ENCODE results near the gene YTHDF1.

Gene YTHDF1

DNA sequence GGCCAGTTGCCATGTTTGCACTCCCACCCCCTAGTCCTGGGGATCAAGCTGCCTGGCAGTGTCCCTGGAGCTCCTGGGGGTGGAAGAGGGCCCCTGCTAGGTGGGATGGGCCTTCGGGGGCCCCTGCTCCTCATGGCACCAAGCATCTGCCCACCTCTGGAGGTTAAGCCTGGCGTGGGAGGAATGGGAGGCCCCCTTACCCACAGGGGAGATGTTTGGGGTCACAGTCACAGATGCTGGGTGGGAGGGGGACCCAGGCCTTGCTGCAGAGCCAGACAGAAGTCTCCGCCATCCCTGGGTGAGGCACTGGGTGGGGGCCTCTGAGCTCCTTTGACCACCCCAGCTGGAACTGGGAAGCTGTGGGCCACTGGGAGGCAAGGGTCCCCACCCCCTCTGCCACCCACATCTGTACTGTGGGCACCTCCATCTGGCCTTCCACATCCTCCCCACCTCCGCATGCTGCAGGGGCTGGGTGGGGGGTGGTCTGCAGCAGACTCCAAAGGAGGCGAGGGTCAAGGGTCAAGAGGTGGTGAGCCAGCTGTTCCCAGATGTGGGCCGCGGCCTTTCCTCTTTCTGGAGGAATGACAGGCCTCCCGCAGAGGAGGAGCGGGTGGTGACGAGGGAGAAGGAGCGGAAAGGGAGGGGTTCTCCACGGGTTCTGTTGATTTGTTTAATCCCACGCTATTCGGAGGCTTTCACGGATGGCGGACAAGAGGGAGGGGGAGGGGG, 41.5 kb downstream of the YTHDF1 start:
- H3K4me3 Mint-ChIP-seq = no peak overlapping the region
- H3K4me1 Mint-ChIP-seq = peaks cover 11% of the 10 kb centered on the region
- no peaks in the 10 kb centered on the region for H3K36me3 Mint-ChIP-seq (ENCODE audit: insufficient read depth)
- peaks cover 60% of the 10 kb centered on the region for H3K27me3 Mint-ChIP-seq
- ATAC-seq (replicated peaks; ENCODE audit: extremely low read depth, poor library complexity, severe bottlenecking) (no peak), DNase-seq (ENCODE audit: low spot score in 2 of 2) (no peak)
- H3K9me3 Mint-ChIP-seq = no peaks in the 10 kb centered on the region
- no peak overlapping the region for H3K27ac Mint-ChIP-seq (ENCODE audit: low read depth)

DNA sequence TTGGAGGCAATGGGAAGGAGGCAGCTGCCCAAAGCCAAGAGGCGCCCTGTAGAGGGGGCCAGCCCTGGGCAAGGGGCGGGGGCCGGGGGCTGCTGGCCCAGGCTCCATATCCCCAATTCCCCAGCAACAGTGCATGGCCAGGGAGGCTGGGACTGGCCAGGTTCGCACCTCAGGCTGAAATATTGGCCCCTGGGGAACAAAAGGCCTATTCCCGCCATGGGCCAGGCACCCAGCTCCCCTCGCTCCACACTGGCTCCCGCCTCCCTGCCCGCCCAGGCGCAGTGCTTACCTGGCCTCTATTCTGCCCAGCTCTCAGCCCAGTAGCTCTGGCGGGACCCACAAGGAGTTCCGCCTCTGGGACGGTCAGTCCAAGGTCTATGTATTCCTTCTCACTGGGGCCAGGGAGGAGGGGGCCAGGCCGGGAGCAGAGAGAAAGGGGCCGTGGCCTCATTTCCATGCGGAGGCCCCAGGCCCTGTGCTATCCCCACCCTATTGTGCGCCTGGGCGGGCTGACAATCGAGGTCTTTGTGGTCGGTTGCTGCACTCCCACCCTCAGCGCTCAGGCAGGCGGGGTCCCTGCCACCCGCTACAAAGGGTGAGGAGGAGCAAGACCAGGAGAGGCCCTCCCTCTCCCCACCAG, 42.3 kb downstream of the YTHDF1 start:
- H3K27me3 Mint-ChIP-seq = peaks cover 61% of the 10 kb centered on the region
- no peak overlapping the region for H3K27ac Mint-ChIP-seq (ENCODE audit: low read depth)
- H3K36me3 Mint-ChIP-seq (ENCODE audit: insufficient read depth) = no peaks in the 10 kb centered on the region
- H3K4me3 Mint-ChIP-seq = no peak overlapping the region
- H3K9me3 Mint-ChIP-seq = no peaks in the 10 kb centered on the region
- DNase-seq (ENCODE audit: low spot score in 2 of 2) (no peak), ATAC-seq (replicated peaks; ENCODE audit: extremely low read depth, poor library complexity, severe bottlenecking) (no peak)
- H3K4me1 Mint-ChIP-seq = peaks cover 8% of the 10 kb centered on the region

DNA sequence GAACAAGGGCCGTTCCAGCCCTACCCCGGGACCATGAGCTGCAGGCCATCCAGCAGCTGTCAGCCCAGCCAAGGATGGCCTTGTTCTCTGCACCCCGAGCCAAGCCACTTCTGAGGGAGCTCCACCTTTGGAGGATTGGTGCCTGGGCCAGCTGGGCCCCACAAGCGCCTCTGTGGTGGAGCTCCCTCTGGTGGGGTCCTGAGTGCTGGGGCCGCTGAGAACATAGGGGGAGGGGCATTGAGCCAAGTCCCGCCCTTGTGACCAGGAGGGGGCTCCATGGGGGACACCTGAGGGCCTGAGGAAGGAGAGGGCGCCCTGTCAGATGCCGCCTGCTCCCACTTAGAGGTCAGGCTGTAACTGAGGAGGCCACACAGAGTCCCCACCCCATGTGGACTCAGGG, 43.2 kb downstream of the YTHDF1 start:
- H3K27me3 Mint-ChIP-seq = peaks cover 61% of the 10 kb centered on the region
- no peaks in the 10 kb centered on the region for H3K36me3 Mint-ChIP-seq (ENCODE audit: insufficient read depth)
- ATAC-seq (replicated peaks; ENCODE audit: extremely low read depth, poor library complexity, severe bottlenecking) = no peak
- H3K4me3 Mint-ChIP-seq = no peak overlapping the region
- H3K4me1 Mint-ChIP-seq = peaks cover 8% of the 10 kb centered on the region
- H3K9me3 Mint-ChIP-seq = no peaks in the 10 kb centered on the region
- DNase-seq (ENCODE audit: low spot score in 2 of 2) = no peak
- H3K27ac Mint-ChIP-seq (ENCODE audit: low read depth) = no peak overlapping the region

DNA sequence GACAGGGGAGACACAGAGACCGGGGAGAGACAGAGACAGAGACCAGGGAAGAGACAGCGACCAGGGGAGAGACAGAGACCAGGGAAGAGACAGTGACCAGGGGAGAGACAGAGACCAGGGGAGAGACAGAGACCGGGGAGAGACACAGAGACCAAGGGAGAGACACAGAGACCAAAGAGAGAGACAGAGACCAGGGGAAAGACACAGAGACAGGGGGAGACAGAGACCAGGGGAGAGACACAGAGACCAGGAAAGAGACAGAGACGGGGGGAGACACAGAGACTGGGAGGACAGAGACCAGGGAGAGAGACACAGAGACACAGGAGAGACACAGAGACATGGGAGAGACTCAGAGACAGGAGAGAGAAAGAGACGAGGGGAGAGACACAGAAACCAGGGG, 43.9 kb downstream of the YTHDF1 start:
- DNase-seq (ENCODE audit: low spot score in 2 of 2) (no peak), ATAC-seq (replicated peaks; ENCODE audit: extremely low read depth, poor library complexity, severe bottlenecking) (no peak)
- no peaks in the 10 kb centered on the region for H3K36me3 Mint-ChIP-seq (ENCODE audit: insufficient read depth)
- no peak overlapping the region for H3K4me3 Mint-ChIP-seq
- peaks cover 60% of the 10 kb centered on the region for H3K27me3 Mint-ChIP-seq
- H3K9me3 Mint-ChIP-seq = no peaks in the 10 kb centered on the region
- H3K27ac Mint-ChIP-seq (ENCODE audit: low read depth) = no peak overlapping the region
- peaks cover 8% of the 10 kb centered on the region for H3K4me1 Mint-ChIP-seq

DNA sequence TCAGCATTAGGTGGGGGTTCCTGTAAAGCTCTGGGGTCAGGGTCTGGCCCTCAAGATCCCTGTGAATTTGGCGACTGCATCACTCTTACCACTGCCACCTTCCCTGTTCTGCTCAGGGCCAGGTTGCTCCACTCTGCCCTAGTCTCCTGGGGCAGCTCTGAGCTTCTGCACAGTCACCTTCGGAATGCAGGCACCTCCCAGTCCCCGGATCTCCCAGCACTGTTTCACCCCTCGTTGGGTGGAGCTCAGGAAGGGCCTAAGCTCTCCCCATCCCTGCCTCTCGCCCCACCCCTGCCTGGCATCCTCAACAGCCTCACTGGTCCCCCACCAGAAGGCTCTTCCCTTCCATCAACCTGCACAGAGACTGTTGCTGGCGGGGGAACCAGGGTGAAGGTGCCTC, 46.2 kb downstream of the YTHDF1 start:
- DNase-seq (ENCODE audit: low spot score in 2 of 2) (no peak), ATAC-seq (replicated peaks; ENCODE audit: extremely low read depth, poor library complexity, severe bottlenecking) (no peak)
- Mint-ChIP-seq H3K27ac (ENCODE audit: low read depth) (no peak overlapping the region), H3K9me3 (no peaks in the 10 kb centered on the region), H3K36me3 (ENCODE audit: insufficient read depth) (no peaks in the 10 kb centered on the region), H3K4me1 (peaks cover 8% of the 10 kb centered on the region), H3K4me3 (no peak overlapping the region), H3K27me3 (peaks cover 45% of the 10 kb centered on the region)

DNA sequence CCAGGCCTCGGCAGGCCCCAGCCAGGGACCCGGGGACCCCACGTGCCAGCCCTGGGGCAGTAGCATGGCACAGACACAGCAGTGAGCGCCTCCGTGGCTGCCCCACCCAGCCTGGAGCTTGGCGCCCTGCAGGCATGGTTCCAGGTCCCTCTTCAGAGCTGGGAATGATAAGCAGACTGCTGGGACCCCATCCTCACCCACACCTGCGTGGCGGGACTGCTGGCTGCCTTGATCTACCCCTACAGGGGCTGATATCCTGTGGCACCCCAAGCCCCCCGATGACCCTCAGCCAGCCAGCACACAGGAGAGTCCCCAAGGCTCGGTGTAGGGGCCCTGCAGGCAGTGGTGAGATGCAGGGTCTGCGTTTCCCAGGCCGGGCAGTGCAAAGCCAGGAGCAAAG, 47.1 kb downstream of the YTHDF1 start:
- Mint-ChIP-seq H3K36me3 (ENCODE audit: insufficient read depth) (peaks cover 2% of the 10 kb centered on the region), H3K9me3 (no peaks in the 10 kb centered on the region), H3K4me3 (no peak overlapping the region), H3K4me1 (peaks cover 8% of the 10 kb centered on the region), H3K27me3 (peaks cover 36% of the 10 kb centered on the region), H3K27ac (ENCODE audit: low read depth) (no peak overlapping the region)
- DNase-seq (ENCODE audit: low spot score in 2 of 2) (no peak), ATAC-seq (replicated peaks; ENCODE audit: extremely low read depth, poor library complexity, severe bottlenecking) (no peak)

DNA sequence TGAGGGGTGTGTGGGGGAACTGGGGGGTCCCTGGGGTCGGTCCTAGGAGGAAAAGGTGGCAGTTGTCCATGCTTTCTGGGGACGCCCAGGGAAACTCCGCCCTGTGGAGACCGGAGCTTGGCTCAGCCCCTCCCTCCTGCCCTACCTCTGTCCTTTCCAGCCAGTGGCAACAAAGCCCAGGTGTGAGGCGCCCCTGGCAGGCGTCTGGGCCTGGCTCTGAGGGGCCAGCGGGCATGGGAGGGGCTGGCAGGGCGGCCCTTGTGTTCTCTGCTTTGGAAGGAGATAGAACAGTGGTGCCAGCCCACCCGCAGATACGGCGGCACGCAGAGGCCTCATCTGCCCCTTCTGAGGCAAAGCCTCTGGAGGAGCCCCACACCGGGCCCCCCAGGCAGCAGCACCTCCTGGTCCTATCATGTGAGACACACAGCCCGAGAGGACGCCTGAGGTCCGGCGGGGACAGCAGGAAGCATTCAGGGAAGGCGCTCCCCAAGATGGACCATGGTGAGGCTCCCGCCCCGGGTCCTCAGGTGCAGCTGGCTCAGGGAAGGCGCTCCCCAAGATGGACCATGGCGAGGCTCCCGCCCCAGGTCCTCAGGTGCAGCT, 47.9 kb downstream of the YTHDF1 start:
- H3K36me3 Mint-ChIP-seq (ENCODE audit: insufficient read depth) = peaks cover 2% of the 10 kb centered on the region
- ATAC-seq (replicated peaks; ENCODE audit: extremely low read depth, poor library complexity, severe bottlenecking) (no peak), DNase-seq (ENCODE audit: low spot score in 2 of 2) (no peak)
- H3K4me1 Mint-ChIP-seq = peaks cover 8% of the 10 kb centered on the region
- no peak overlapping the region for H3K4me3 Mint-ChIP-seq
- no peaks in the 10 kb centered on the region for H3K9me3 Mint-ChIP-seq
- H3K27me3 Mint-ChIP-seq = peaks cover 30% of the 10 kb centered on the region
- no peak overlapping the region for H3K27ac Mint-ChIP-seq (ENCODE audit: low read depth)

DNA sequence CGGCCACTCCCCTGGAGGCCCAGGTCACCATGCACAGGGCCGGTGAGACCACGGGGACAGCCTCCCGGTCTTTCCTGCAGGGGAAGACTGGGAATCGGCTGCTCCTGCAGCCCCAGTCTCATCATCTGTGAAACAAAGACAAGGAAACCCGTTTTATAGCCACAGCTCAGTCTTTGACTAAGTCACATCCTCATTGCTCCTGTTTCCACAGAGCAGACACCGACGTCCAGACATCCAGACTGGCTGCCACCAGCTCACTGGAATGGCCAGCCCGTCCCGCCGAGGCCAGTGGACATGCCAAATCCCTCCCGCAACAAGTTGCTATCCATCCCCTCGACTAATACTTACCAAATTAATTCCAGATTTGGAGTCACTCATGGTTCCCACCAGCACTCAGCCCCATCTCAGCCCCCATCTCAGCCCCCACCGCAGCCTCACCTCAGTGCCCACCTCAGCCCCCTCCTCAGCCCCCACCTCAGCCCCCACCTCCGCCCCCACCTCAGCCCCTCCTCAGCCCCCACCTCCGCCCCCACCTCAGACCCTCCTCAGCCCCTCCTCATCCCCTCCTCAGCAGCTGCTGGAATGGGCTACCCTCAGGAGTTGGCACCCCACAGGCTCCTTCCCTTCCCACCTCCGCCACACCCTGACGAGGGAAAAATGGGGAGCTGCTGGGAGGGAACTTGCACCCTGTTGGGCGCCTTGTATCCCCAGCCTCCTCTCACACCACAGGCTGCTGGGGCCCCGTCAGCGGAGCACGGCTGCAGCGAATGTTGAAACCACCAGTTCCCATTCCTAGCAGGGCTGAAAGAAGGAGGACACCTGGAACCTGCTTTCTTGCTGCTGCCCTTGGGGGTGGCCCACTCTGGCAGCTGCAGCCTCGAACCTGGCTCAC, 48.7 kb downstream of the YTHDF1 start:
- H3K9me3 Mint-ChIP-seq = no peaks in the 10 kb centered on the region
- H3K36me3 Mint-ChIP-seq (ENCODE audit: insufficient read depth) = peaks cover 2% of the 10 kb centered on the region
- peaks cover 25% of the 10 kb centered on the region for H3K27me3 Mint-ChIP-seq
- peaks cover 8% of the 10 kb centered on the region for H3K4me1 Mint-ChIP-seq
- ATAC-seq (replicated peaks; ENCODE audit: extremely low read depth, poor library complexity, severe bottlenecking) (no peak), DNase-seq (ENCODE audit: low spot score in 2 of 2) (no peak)
- H3K4me3 Mint-ChIP-seq = no peak overlapping the region
- no peak overlapping the region for H3K27ac Mint-ChIP-seq (ENCODE audit: low read depth)

DNA sequence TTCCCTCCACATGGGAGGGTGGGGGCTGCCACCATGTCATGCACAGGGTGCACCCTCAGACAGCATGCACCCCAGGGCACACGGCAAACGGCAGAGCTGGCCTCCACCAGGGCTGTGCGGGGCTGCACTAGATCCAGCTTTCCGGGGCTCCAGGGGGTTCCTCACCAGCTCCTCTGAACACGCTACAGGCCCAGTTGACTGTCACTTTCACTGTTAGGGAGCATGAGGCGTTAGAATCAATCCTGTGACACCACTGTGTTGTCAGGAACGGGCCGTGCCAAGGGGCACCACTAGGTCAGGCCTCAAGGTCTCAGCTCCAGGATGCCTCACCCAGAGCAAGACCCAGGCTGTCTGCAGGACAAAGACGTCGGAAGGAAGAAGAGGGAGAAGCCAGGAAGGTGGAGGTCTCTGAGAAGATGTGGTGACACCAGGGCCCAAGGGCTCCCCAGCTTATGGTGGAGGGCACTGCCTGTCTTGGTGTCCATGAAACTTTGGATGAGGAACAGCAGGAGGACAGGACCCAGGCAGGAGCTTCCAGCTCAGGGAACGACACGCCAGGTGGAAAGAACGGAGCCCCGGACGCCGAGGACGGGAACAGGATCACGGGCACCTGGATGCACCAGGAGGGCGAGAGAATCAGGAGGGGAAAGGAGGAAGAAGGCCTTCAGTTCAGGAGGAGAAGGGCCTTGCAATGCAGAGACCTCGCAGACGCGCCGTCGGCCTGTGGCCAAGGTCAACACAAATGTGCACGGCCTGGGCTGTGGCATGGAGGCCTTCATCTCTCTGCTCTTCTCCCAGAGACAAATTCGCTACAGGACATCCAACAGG, 49.5 kb downstream of the YTHDF1 start:
- Mint-ChIP-seq H3K9me3 (no peaks in the 10 kb centered on the region), H3K4me3 (no peak overlapping the region), H3K27ac (ENCODE audit: low read depth) (no peak overlapping the region), H3K27me3 (peaks cover 23% of the 10 kb centered on the region), H3K36me3 (ENCODE audit: insufficient read depth) (peaks cover 2% of the 10 kb centered on the region), H3K4me1 (no peaks in the 10 kb centered on the region)
- DNase-seq (ENCODE audit: low spot score in 2 of 2) = no peak
- no peak for ATAC-seq (replicated peaks; ENCODE audit: extremely low read depth, poor library complexity, severe bottlenecking)

DNA sequence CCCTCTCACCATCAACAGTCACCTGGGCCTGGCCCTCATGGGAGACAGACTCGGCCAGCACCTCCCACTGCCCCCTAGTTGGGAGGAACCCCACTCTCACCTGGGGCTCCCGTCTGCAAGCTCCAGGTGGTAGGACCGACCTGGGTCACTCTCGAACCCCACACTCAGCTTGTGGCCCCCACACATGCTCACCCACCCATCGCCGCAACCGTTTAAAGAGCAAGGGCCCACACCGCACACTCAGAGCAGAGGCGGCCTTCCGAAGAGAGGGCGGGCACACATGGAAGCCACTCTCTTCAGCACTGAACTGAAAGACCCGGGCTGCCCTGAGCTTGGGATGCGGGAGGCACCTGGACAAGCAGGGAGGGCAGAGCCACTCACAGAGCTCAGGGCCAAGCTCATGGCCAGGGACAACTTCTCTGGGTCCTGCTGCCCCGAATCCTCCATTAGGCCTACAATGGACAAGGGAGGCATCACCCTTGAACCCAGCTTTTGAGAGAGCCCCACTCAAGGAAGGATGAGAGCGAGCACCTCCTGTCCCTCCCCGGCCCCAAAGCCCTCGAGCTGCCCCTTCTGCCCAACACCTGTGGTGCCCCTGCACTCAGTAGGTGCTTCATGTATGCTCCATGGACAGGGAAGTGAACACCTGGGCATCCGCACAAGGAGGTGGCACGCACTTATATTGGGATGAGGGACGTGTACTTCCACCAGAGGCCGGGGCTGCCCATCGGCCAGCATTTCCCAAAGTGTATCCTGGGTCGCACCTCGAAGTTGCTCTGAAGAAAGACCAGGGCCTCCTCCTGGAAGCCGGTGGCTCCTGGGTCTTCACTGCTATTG, 50.4 kb downstream of the YTHDF1 start:
- Mint-ChIP-seq H3K9me3 (no peaks in the 10 kb centered on the region), H3K36me3 (ENCODE audit: insufficient read depth) (peaks cover 2% of the 10 kb centered on the region), H3K4me1 (no peaks in the 10 kb centered on the region), H3K27me3 (peaks cover 24% of the 10 kb centered on the region), H3K4me3 (no peak overlapping the region), H3K27ac (ENCODE audit: low read depth) (no peak overlapping the region)
- DNase-seq (ENCODE audit: low spot score in 2 of 2) (no peak), ATAC-seq (replicated peaks; ENCODE audit: extremely low read depth, poor library complexity, severe bottlenecking) (no peak)

DNA sequence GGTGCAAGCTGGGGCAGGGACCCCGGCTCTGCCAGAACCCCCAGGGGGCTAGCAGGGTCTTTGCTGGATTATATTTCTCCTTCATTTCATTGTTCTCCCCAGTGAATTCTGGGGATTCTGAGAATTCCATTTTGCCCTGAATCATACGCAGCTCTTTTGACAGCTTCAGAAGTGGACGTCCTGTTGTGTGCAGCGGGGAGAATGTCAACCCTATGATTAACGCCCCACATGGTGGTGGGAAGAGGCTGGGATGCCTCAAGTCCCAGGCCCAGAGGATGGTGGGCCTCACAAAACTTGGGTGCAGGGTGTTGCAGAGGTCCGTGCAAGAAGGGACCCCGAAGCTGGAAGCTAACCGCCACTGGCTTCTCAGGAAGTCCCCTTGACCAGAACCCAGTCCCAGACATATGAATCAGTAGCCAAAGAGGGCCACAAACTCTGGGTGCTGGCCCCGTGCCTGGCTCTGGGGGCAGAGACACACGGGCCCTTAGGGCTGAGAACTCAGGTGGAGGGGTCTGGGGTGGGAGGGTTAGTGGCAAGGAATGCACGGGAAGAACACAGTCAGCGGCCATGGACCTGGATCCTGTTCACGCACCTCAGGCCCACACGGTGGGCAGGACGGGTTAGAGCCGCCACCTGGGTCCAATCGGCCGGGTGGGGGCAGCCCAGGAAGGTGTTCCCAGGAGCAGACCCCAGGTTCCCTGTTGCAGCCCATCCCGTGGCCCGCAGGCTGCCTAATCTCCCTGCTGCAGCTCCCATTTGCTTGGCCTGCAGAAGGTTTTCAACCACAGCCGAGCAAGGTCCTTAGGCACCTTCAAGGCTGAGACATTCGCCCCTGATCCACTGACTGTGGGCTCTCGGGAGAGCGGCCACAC, 51.2 kb downstream of the YTHDF1 start:
- Mint-ChIP-seq H3K9me3 (no peaks in the 10 kb centered on the region), H3K36me3 (ENCODE audit: insufficient read depth) (peaks cover 2% of the 10 kb centered on the region), H3K27me3 (peaks cover 17% of the 10 kb centered on the region), H3K4me1 (no peaks in the 10 kb centered on the region), H3K27ac (ENCODE audit: low read depth) (no peak overlapping the region), H3K4me3 (no peak overlapping the region)
- DNase-seq (ENCODE audit: low spot score in 2 of 2) (no peak), ATAC-seq (replicated peaks; ENCODE audit: extremely low read depth, poor library complexity, severe bottlenecking) (no peak)
